ENCODE results near the gene HS6ST2.

The HS6ST2 gene

DNA sequence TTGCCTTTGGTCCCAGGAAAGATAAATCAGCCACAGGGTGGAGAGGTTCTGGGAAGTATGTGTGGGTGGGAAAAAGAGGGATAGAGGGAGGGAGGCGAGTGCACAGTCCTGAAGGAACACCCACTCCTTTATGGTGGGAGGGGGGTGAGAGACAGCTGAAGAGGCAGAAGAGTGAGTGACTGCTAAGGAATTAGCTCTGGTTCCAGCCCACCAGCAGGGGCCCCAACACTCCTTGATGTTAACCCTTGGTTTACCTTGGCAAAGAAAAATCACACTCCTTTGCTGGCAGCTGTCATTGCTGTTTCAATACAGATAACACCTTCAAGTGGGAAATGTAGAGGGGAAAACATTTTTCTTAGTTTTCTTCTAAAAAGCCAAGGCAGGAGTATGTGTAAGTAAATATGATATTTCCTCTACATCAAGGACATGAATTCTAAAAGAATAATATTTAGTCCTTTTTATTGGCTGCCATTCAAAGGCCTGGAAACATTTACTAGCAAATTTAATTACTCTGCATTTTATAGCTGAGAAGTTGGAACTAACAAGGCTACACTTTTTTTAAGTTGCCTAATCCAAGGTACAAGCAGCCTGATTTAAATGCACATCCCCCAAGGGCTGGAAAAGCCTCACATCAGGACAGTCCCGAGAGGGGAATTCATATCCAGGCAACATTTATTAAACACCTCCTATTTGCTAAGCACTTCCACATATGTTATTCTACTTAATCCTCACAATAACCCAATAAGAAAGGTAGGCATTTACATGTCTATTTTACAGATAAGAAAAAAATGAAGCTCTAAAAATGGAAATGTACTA lies 81.7 kb downstream of the HS6ST2 start:
- no peaks in the 10 kb centered on the region for H3K9me2 ChIP-seq (replicated peaks; ENCODE audit: insufficient read depth, low read length)
- H4K20me1 ChIP-seq (ENCODE audit: insufficient read depth, low read length), result no peaks in the 10 kb centered on the region
- no peaks in the 10 kb centered on the region for H3F3A ChIP-seq (ENCODE audit: insufficient read depth, low read length)
- no peaks in the 10 kb centered on the region for H3K79me2 ChIP-seq (ENCODE audit: low read length)
- H2AFZ ChIP-seq (ENCODE audit: low read length), result no peak overlapping the region
- no peaks in the 10 kb centered on the region for H3K4me1 ChIP-seq (ENCODE audit: low read length)
- no peaks in the 10 kb centered on the region for H3K36me3 ChIP-seq (replicated peaks; ENCODE audit: insufficient read depth, low read length)
- no peak overlapping the region for H3K4me2 ChIP-seq (ENCODE audit: low read depth, low read length)
- no peaks in the 10 kb centered on the region for H3K27me3 ChIP-seq (replicated peaks; ENCODE audit: insufficient read depth, low read length)
- no peak overlapping the region for H3K27ac ChIP-seq (ENCODE audit: low read length)
- no peak for DNase-seq
- no peak overlapping the region for H3K4me3 ChIP-seq (ENCODE audit: low read length)
- H3K9ac ChIP-seq (ENCODE audit: low read length), result no peak overlapping the region
- no peaks in the 10 kb centered on the region for H3K9me3 ChIP-seq (replicated peaks; ENCODE audit: insufficient read depth, low read length)
- TF ChIP-seq, protein P1, sequence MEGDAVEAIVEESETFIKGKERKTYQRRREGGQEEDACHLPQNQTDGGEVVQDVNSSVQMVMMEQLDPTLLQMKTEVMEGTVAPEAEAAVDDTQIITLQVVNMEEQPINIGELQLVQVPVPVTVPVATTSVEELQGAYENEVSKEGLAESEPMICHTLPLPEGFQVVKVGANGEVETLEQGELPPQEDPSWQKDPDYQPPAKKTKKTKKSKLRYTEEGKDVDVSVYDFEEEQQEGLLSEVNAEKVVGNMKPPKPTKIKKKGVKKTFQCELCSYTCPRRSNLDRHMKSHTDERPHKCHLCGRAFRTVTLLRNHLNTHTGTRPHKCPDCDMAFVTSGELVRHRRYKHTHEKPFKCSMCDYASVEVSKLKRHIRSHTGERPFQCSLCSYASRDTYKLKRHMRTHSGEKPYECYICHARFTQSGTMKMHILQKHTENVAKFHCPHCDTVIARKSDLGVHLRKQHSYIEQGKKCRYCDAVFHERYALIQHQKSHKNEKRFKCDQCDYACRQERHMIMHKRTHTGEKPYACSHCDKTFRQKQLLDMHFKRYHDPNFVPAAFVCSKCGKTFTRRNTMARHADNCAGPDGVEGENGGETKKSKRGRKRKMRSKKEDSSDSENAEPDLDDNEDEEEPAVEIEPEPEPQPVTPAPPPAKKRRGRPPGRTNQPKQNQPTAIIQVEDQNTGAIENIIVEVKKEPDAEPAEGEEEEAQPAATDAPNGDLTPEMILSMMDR (IDR thresholded peaks at IDR 0.05; ENCODE audit: low read length), result no peak
- no peak for TF ChIP-seq EZH2 (optimal IDR thresholded peaks at IDR 0.05; ENCODE audit: low read depth, low read length)
- TF ChIP-seq EZH2phosphoT487 (IDR thresholded peaks at IDR 0.05; ENCODE audit: low read length), result no peak

GRCh38 chrX:132875650-132876522 lies 82.5 kb downstream of the HS6ST2 start:
- H2AFZ ChIP-seq (ENCODE audit: low read length), result no peak overlapping the region
- H3K9me2 ChIP-seq (replicated peaks; ENCODE audit: insufficient read depth, low read length), result no peaks in the 10 kb centered on the region
- H3K27ac ChIP-seq (ENCODE audit: low read length), result no peak overlapping the region
- no peak overlapping the region for H3K4me2 ChIP-seq (ENCODE audit: low read depth, low read length)
- no peaks in the 10 kb centered on the region for H3K27me3 ChIP-seq (replicated peaks; ENCODE audit: insufficient read depth, low read length)
- H3K9me3 ChIP-seq (replicated peaks; ENCODE audit: insufficient read depth, low read length), result no peaks in the 10 kb centered on the region
- H3F3A ChIP-seq (ENCODE audit: insufficient read depth, low read length), result no peaks in the 10 kb centered on the region
- no peaks in the 10 kb centered on the region for H3K4me1 ChIP-seq (ENCODE audit: low read length)
- H3K36me3 ChIP-seq (replicated peaks; ENCODE audit: insufficient read depth, low read length), result no peaks in the 10 kb centered on the region
- TF ChIP-seq, protein P1 (IDR thresholded peaks at IDR 0.05; ENCODE audit: low read length), result no peak
- TF ChIP-seq EZH2 (optimal IDR thresholded peaks at IDR 0.05; ENCODE audit: low read depth, low read length) (no peak), EZH2phosphoT487 (IDR thresholded peaks at IDR 0.05; ENCODE audit: low read length) (no peak)
- no peak for DNase-seq
- no peaks in the 10 kb centered on the region for H3K79me2 ChIP-seq (ENCODE audit: low read length)
- H3K9ac ChIP-seq (ENCODE audit: low read length), result no peak overlapping the region
- no peak overlapping the region for H3K4me3 ChIP-seq (ENCODE audit: low read length)
- H4K20me1 ChIP-seq (ENCODE audit: insufficient read depth, low read length), result no peaks in the 10 kb centered on the region

DNA sequence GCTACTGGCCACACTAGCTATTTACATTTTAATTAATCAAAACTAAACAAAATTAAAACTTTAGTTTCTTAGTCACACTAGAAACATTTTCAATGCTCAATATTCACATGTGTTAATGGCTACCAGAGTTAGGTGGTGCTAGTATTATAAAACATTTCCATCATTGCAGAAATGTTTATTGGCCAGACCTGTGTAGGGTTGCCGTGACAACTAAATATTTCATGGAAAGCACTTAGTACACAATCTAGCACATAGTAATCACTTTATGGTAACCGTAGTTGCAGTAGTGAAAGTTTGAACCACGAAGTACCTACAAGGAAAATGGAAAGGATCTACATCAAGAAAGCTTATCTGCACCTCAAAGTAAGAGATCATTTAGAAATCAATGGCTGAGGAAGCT lies 95.9 kb downstream of the HS6ST2 start:
- peaks cover 9% of the 10 kb centered on the region for H3K4me1 ChIP-seq (ENCODE audit: low read length)
- H3K9ac ChIP-seq (ENCODE audit: low read length), result no peak overlapping the region
- no peaks in the 10 kb centered on the region for H3K9me3 ChIP-seq (replicated peaks; ENCODE audit: insufficient read depth, low read length)
- DNase-seq, result no peak
- TF ChIP-seq EZH2phosphoT487 (IDR thresholded peaks at IDR 0.05; ENCODE audit: low read length) (no peak), EZH2 (optimal IDR thresholded peaks at IDR 0.05; ENCODE audit: low read depth, low read length) (no peak)
- TF ChIP-seq, protein P1 (IDR thresholded peaks at IDR 0.05; ENCODE audit: low read length), result no peak
- H3K27ac ChIP-seq (ENCODE audit: low read length), result no peak overlapping the region
- no peaks in the 10 kb centered on the region for H3K79me2 ChIP-seq (ENCODE audit: low read length)
- H3F3A ChIP-seq (ENCODE audit: insufficient read depth, low read length), result no peaks in the 10 kb centered on the region; the same call in 1 of the 2 replicates
- no peaks in the 10 kb centered on the region for H3K27me3 ChIP-seq (replicated peaks; ENCODE audit: insufficient read depth, low read length)
- H3K9me2 ChIP-seq (replicated peaks; ENCODE audit: insufficient read depth, low read length), result no peaks in the 10 kb centered on the region
- H3K4me2 ChIP-seq (ENCODE audit: low read depth, low read length), result no peak overlapping the region
- H3K36me3 ChIP-seq (replicated peaks; ENCODE audit: insufficient read depth, low read length), result no peaks in the 10 kb centered on the region
- no peak overlapping the region for H3K4me3 ChIP-seq (ENCODE audit: low read length)
- no peak overlapping the region for H2AFZ ChIP-seq (ENCODE audit: low read length)
- no peaks in the 10 kb centered on the region for H4K20me1 ChIP-seq (ENCODE audit: insufficient read depth, low read length)

All from MM.1S (cell line).